IMR-90 (cell line): ENCODE results near the gene CCND1. TPM values are rescaled to one million over a fixed set of nuclear protein-coding genes. Genes with fewer than 3 reads are reported as not detected.

Experiments
- ATAC-seq: fragments of 200-7000 bp; cut with Tn5 transposase; 2 replicates; pipeline ENCODE4 v1.9.1; 2020; ENCODE audit warnings: low read depth, mild to moderate bottlenecking, moderate library complexity
- BruUV-seq: library from RNA; stranded (reverse); fragments of 400-500 nt; replicated peaks from 2 replicates; lab custom pipeline; 2021; lab: Mats Ljungman, UMichigan
- CTCF ChIA-PET: fragments of 300-600 bp; formaldehyde crosslinking; extraction: SDS; loops from one replicate; lab custom pipeline; 2021; ENCODE audit warnings: antibody characterized with exemption; lab: Yijun Ruan, JAX
- POLR2A ChIA-PET: fragments of 300-600 bp; sonication (Branson Sonifier 250); formaldehyde crosslinking; loops from one replicate; lab custom pipeline; 2022; ENCODE audit warnings: antibody characterized with exemption; ENCODE audit not compliant: unreplicated experiment; lab: Charles Lee
- DNase-seq: peaks from one replicate; pipeline ENCODE4 v3.0.0; 2013
- H2AFZ ChIP-seq: replicated peaks from 2 replicates; pipeline ENCODE3; 2013; ENCODE audit warnings: low read length, mild to moderate bottlenecking; ENCODE audit not compliant: poor library complexity
- H2AK5ac ChIP-seq: 2 replicates; pipeline ENCODE4 v1.6.1; 2013; ENCODE audit warnings: low read depth, low read length, inconsistent platforms
- H2AK9ac ChIP-seq: replicated peaks from 2 replicates; pipeline ENCODE3; 2013; ENCODE audit warnings: mild to moderate bottlenecking, low read depth, low read length, moderate library complexity; ENCODE audit not compliant: poor library complexity
- H2BK120ac ChIP-seq: 2 replicates; pipeline ENCODE4 v1.6.1; 2013; ENCODE audit warnings: low read depth, low read length, inconsistent platforms
- H2BK15ac ChIP-seq: 3 replicates; pipeline ENCODE4 v1.6.1; 2013; ENCODE audit warnings: low read depth, low read length, inconsistent platforms
- H2BK20ac ChIP-seq: 2 replicates; pipeline ENCODE4 v1.6.1; 2013; ENCODE audit warnings: low read depth, mild to moderate bottlenecking, inconsistent platforms, low read length, moderate library complexity
- H2BK5ac ChIP-seq: 2 replicates; pipeline ENCODE4 v1.6.1; 2013; ENCODE audit warnings: mild to moderate bottlenecking, low read depth, low read length, inconsistent platforms; ENCODE audit not compliant: poor library complexity, severe bottlenecking
- H3K14ac ChIP-seq: replicated peaks from 2 replicates; pipeline ENCODE4 v1.6.1; 2013; ENCODE audit warnings: low read depth, low read length, inconsistent platforms
- H3K18ac ChIP-seq: 2 replicates; pipeline ENCODE4 v1.6.1; 2013; ENCODE audit warnings: low read depth, low read length, control low read depth
- H3K23ac ChIP-seq: 2 replicates; pipeline ENCODE4 v1.6.1; 2013; ENCODE audit warnings: low read depth, low read length, inconsistent platforms
- H3K27ac ChIP-seq: 2 replicates; pipeline ENCODE4 v1.5.1; 2013; ENCODE audit warnings: mild to moderate bottlenecking, control low read depth, low read length; ENCODE audit not compliant: insufficient read depth
- H3K27me3 ChIP-seq: 2 replicates; pipeline ENCODE4 v1.6.1; 2013; ENCODE audit warnings: low read length; ENCODE audit not compliant: control insufficient read depth, insufficient read depth
- H3K36me3 ChIP-seq: 2 replicates; pipeline ENCODE4 v1.6.1; 2013; ENCODE audit warnings: low read length, mixed read lengths; ENCODE audit not compliant: control insufficient read depth, insufficient read depth
- H3K4ac ChIP-seq: 2 replicates; pipeline ENCODE4 v1.6.1; 2013; ENCODE audit warnings: low read depth, low read length, inconsistent platforms
- H3K4me1 ChIP-seq: 2 replicates; pipeline ENCODE4 v1.6.1; 2013; ENCODE audit warnings: low read length, mixed read lengths; ENCODE audit not compliant: control insufficient read depth, insufficient read depth
- H3K4me2 ChIP-seq: 2 replicates; pipeline ENCODE4 v1.6.1; 2013; ENCODE audit warnings: low read depth, mild to moderate bottlenecking, control low read depth, low read length, moderate library complexity
- H3K4me3 ChIP-seq: 2 replicates; pipeline ENCODE4 v1.5.1; 2013; ENCODE audit warnings: low read depth, mild to moderate bottlenecking, control low read depth, low read length, moderate library complexity; ENCODE audit not compliant: insufficient read depth
- H3K56ac ChIP-seq: 2 replicates; pipeline ENCODE4 v1.6.1; 2013; ENCODE audit warnings: low read length, inconsistent platforms; ENCODE audit not compliant: insufficient read depth; ENCODE audit errors: extremely low read depth
- H3K79me1 ChIP-seq, 2 experiments: 2 replicates each; pipeline ENCODE4 v1.6.1; 2013; ENCODE audit warnings: low read length in 2 of 2, inconsistent platforms in 1 of 2, low read depth in 1 of 2
- H3K9ac ChIP-seq: 2 replicates; pipeline ENCODE4 v1.6.1; 2013; ENCODE audit warnings: low read depth, low read length, control low read depth
- H3K9me1 ChIP-seq: 2 replicates; pipeline ENCODE4 v1.6.1; 2013; ENCODE audit warnings: low read length, inconsistent platforms; ENCODE audit not compliant: insufficient read depth
- H3K9me3 ChIP-seq: 2 replicates; pipeline ENCODE4 v1.6.1; 2013; ENCODE audit warnings: low read length; ENCODE audit not compliant: control insufficient read depth, insufficient read depth
- H4K20me1 ChIP-seq: 2 replicates; pipeline ENCODE4 v1.6.1; 2013; ENCODE audit warnings: low read length, inconsistent platforms; ENCODE audit not compliant: insufficient read depth
- H4K5ac ChIP-seq: 2 replicates; pipeline ENCODE4 v1.6.1; 2013; ENCODE audit warnings: mild to moderate bottlenecking, low read depth, low read length, control low read depth
- H4K8ac ChIP-seq, 2 experiments: 2 replicates each; pipeline ENCODE4 v1.6.1; 2013; ENCODE audit warnings: low read depth in 2 of 2, low read length in 2 of 2, control low read depth in 1 of 2, inconsistent platforms in 1 of 2
- H4K91ac ChIP-seq: 2 replicates; pipeline ENCODE4 v1.6.1; 2013; ENCODE audit warnings: low read depth, low read length, inconsistent platforms; ENCODE audit not compliant: insufficient read depth
- BHLHE40 ChIP-seq: fragments of 150-350 bp; IDR thresholded peaks from 2 replicates; pipeline ENCODE4 v1.6.1; 2016; ENCODE audit warnings: mild to moderate bottlenecking, low read depth, low read length
- CEBPB ChIP-seq: IDR thresholded peaks from 2 replicates; pipeline ENCODE4 v1.6.1; 2012; ENCODE audit warnings: low read depth, low read length, improper control_type of control experiment
- CHD1 ChIP-seq: IDR thresholded peaks from 2 replicates; pipeline ENCODE4 v1.6.1; 2012; ENCODE audit warnings: low read depth, low read length, improper control_type of control experiment
- CTCF ChIP-seq: conservative IDR thresholded peaks from 2 replicates; pipeline ENCODE4 v1.5.1; 2012; ENCODE audit warnings: mild to moderate bottlenecking, low read depth, low read length, improper control_type of control experiment
- ELK1 ChIP-seq: fragments of 150-350 bp; IDR thresholded peaks from 2 replicates; pipeline ENCODE4 v1.6.1; 2016; ENCODE audit warnings: low read depth, mild to moderate bottlenecking, low read length, moderate library complexity, borderline replicate concordance
- MAFK ChIP-seq: IDR thresholded peaks from 2 replicates; pipeline ENCODE4 v1.6.1; 2012; ENCODE audit warnings: low read depth, low read length, improper control_type of control experiment
- MAZ ChIP-seq: IDR thresholded peaks from 2 replicates; pipeline ENCODE4 v1.6.1; 2012; ENCODE audit warnings: low read depth, mild to moderate bottlenecking, low read length, improper control_type of control experiment, moderate library complexity, borderline replicate concordance
- MXI1 ChIP-seq: IDR thresholded peaks from 2 replicates; pipeline ENCODE4 v1.6.1; 2012; ENCODE audit warnings: low read depth, mild to moderate bottlenecking, low read length, moderate library complexity, borderline replicate concordance
- NFE2L2 ChIP-seq: fragments of 150-350 bp; IDR thresholded peaks from 2 replicates; pipeline ENCODE4 v1.6.1; 2016; ENCODE audit warnings: low read depth, mild to moderate bottlenecking, low read length
- POLR2A ChIP-seq: IDR thresholded peaks from 2 replicates; pipeline ENCODE4 v1.6.1; 2012; ENCODE audit warnings: mild to moderate bottlenecking, low read depth, low read length
- RAD21 ChIP-seq: IDR thresholded peaks from 2 replicates; pipeline ENCODE4 v1.6.1; 2012; ENCODE audit warnings: low read length, improper control_type of control experiment
- RCOR1 ChIP-seq: IDR thresholded peaks from 2 replicates; pipeline ENCODE4 v1.6.1; 2012; ENCODE audit warnings: mild to moderate bottlenecking, low read length, improper control_type of control experiment; ENCODE audit not compliant: insufficient replicate concordance
- RFX5 ChIP-seq: IDR thresholded peaks from 2 replicates; pipeline ENCODE4 v1.8.0; 2012; ENCODE audit warnings: low read depth, mild to moderate bottlenecking, low read length, moderate library complexity
- SMC3 ChIP-seq: fragments of 150-350 bp; IDR thresholded peaks from 2 replicates; pipeline ENCODE4 v1.6.1; 2016; ENCODE audit warnings: low read depth, mild to moderate bottlenecking, antibody characterized with exemption, low read length, moderate library complexity
- WGBS, 2 experiments: methylation state at CpG; one replicate each; pipeline versions ENCODE4 v1.1.5 to v1.1.7; 2013; ENCODE audit warnings: missing lambda C conversion rate in 2 of 2; ENCODE audit not compliant: insufficient read length in 1 of 2; ENCODE audit errors: extremely low coverage in 2 of 2; 5-methylcytosine and 5-hydroxymethylcytosine counted together
- dilution Hi-C: fragments of 300-500 bp; cut with HindIII; formaldehyde crosslinking; loops from one replicate; pipeline ENCODE4 v1.14.3; 2018; ENCODE audit warnings: low sequenced_read_pairs; ENCODE audit not compliant: unreplicated experiment
- in situ Hi-C: fragments of 300-500 bp; cut with MboI; formaldehyde crosslinking; loops from 3 replicates; pipeline ENCODE4 v1.14.3; 2019; ENCODE audit warnings: low sequenced_read_pairs, inconsistent platforms, mixed read lengths
- intact Hi-C: fragments of 100-400 bp; cut with micrococcal nuclease; formaldehyde crosslinking; loops from 2 replicates; pipeline ENCODE4 v1.10.0; 2022
- polyA plus RNA-seq, 3 experiments: library from polyadenylated mRNA; depleted of rRNA; stranded (reverse); fragments of >200 nt; gene quantifications; 2 replicates each; pipeline ENCODE4 v1.2.3, GENCODE V29; 2012; ENCODE audit warnings: low replicate concordance in 1 of 3
- total RNA-seq: library from RNA; depleted of rRNA; stranded (reverse); fragments of >200 nt; gene quantifications from 2 replicates; pipeline ENCODE4 v1.2.3, GENCODE V29; 2012

CCND1 gene
- total and polyA plus RNA-seq, 2 of the 4 experiments (the other 2 are of a cell fraction): 481 to 748 TPM

GRCh38 chr11:69656536-69657455 lies 15.8 kb downstream of the CCND1 start:
- no peak for ATAC-seq
- TF ChIP-seq SMC3 (no peak), RCOR1 (no peak), RAD21 (no peak), RFX5 (no peak), BHLHE40 (no peak), CTCF (no peak), MXI1 (no peak), MAFK (no peak), CHD1 (no peak), MAZ (no peak), POLR2A (no peak), NFE2L2 (no peak), CEBPB (no peak), ELK1 (no peak)

More at GRCh38 chr11:69656536-69657455, 15.8 kb downstream of the CCND1 start:
- no peak overlapping the region for H2BK15ac ChIP-seq
- H3K9ac ChIP-seq: no peak overlapping the region
- peaks cover 45% of the 10 kb centered on the region for H4K20me1 ChIP-seq
- no peak overlapping the region for H3K23ac ChIP-seq
- no peak overlapping the region for H4K91ac ChIP-seq
- no peaks in the 10 kb centered on the region for H3K9me1 ChIP-seq
- H3K56ac ChIP-seq: no peak overlapping the region
- no peaks in the 10 kb centered on the region for H3K27me3 ChIP-seq
- DNase-seq: peak; percentile 40
- no peak overlapping the region for H3K4me2 ChIP-seq
- BruUV-seq: no TSS peak
- H3K36me3 ChIP-seq: peaks cover 23% of the 10 kb centered on the region
- no peak overlapping the region for H3K27ac ChIP-seq
- no peak overlapping the region for H3K4ac ChIP-seq
- no peak overlapping the region for H2AFZ ChIP-seq
- peaks cover 0 to 12% of the 10 kb centered on the region in 2 experiments; a peak in 2 of 4 replicates for H3K79me1 ChIP-seq
- WGBS, 2 experiments: 100% methylated on average over 4 of the region's 20 CpGs; no CpG with 5 or more reads in 1 of the 2 experiments
- dilution Hi-C loops (no loop called here), intact Hi-C loops (no loop called here), in situ Hi-C loops (loop anchor here (25.0 kb wide), 2 partner anchors 719 to 1044 kb away; no protein-coding TSS in a partner anchor)
- no peaks in the 10 kb centered on the region for H3K9me3 ChIP-seq
- H3K4me3 ChIP-seq: no peak overlapping the region
- POLR2A ChIA-PET: no interaction called here
- H2AK9ac ChIP-seq: no peak overlapping the region
- no peak overlapping the region for H4K8ac ChIP-seq
- no peak overlapping the region for H3K14ac ChIP-seq
- no peak overlapping the region for H2BK20ac ChIP-seq
- no peak overlapping the region for H3K18ac ChIP-seq
- H2BK5ac ChIP-seq: no peak overlapping the region
- peaks cover 13% of the 10 kb centered on the region; the same call in 1 of the 2 replicates for H3K4me1 ChIP-seq
- CTCF ChIA-PET: interaction anchor here (1.9 kb wide), 1 partner anchor 12 kb away, joined by 4 read pairs; no protein-coding TSS in a partner anchor
- H4K5ac ChIP-seq: no peak overlapping the region
- H2BK120ac ChIP-seq: no peak overlapping the region
- H2AK5ac ChIP-seq: peak overlapping the region; percentile 17; the same call in 1 of the 2 replicates
